Testis (tissue), 2 donors: ENCODE results near the gene CLUH.

Experiments used
- CTCF ChIP-seq, 3 experiments: fragments of 450-650 bp in 2 of 3; fragments of 200-600 bp in 1 of 3; sonication (generic) in 1 of 3; IDR thresholded peaks; one replicate each; pipeline ENCODE4 v1.5.1; 2016 to 2019; ENCODE audit warnings: antibody characterized with exemption in 3 of 3, mild to moderate bottlenecking in 2 of 3, moderate library complexity in 1 of 3
- POLR2A ChIP-seq: fragments of 450-650 bp; IDR thresholded peaks from one replicate; pipeline ENCODE4 v1.6.1; 2017; ENCODE audit warnings: antibody characterized with exemption, mild to moderate bottlenecking, moderate library complexity

DNA sequence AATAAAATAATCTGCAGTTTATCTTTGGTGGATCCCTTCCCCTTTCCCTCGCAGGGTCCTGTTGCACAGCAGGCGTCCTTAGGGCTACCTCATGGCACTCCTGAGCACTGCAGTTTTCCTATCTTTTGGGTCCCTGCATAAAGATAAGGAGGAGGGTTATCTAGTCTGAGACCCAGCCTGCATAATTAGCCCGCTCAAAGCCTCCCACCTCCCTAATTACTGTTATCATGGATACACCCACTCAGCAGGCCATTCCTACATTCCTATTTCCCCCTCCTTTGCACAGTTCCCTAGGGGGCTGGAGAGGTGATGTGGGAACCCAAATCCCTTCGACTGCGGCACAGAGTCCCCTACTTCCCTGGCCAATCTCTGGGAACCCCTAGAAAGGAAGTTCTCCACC is 5.1 kb upstream of the CLUH start:
- TF ChIP-seq CTCF (IDR thresholded peaks at IDR 0.05) (no peak), POLR2A (no peak)
